TTC549 (cell line): ENCODE data around the gene CPNE6.
"Not testable (repeated sequence)": the region's sequence is repeated elsewhere in the genome, so short reads cannot be mapped to it uniquely, and the experiment has no call there.

Source experiments
- FAIRE-seq: peaks from 2 replicates; lab custom pipeline; 2012; peaks lifted over from hg19 to GRCh38; lab: Jason Lieb, UNC

The CPNE6 gene

DNA sequence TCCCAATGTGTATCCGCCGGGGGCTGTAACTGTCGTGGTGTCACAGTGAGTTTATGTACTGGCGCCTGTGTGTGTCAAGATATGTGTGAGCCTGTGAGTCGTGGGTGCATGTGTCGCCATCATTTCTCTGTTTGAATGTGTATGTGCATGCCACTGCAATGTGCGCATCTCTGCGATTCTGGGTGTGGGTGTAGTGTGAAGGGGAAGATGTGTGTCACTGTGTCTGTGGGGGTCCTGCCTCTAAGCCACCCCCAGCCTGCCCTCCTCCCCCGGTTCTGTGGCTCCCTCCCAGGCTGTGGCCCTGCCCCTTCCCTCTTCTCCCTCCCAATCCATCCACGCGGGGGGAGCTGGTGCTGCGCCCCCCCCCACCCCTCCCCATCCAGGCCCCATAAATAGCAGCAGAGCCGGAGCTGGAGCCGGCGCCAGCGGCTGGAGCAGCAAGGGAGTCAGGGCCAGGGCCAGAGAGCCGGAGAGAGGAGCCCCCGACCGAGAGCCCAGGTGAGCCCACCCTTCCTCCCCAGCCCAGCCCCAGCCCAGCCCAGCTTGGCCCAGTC, at the start of gene CPNE6:
Gene CPNE6, plus strand, starts transcription at position 419 of the 554 bp plus-strand sequence. CDS start 1,375 bp downstream, outside the sequence.
- FAIRE-seq = no peak

DNA sequence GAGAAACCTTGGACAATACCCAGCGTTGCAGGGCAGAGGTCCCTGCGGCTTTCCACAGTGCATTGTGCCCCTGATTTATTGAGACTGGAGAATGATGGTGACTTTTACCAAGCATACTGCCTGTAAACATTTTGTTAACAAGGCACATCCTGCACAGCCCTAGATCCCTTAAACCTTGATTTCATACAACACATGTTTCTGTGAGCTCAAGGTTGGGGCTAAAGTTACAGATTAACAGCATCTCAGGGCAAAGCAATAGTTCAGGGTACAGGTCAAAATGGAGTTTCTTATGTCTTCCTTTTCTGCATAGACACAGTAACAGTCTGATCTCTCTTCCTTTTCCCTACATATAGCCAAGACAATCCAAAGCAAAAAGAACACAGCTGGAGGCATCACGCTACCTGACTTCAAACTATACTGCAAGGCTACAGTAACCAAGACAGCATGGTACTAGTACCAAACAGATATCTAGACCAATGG, 46.4 kb upstream of the CPNE6 start:
- FAIRE-seq = not testable (repeated sequence)

DNA sequence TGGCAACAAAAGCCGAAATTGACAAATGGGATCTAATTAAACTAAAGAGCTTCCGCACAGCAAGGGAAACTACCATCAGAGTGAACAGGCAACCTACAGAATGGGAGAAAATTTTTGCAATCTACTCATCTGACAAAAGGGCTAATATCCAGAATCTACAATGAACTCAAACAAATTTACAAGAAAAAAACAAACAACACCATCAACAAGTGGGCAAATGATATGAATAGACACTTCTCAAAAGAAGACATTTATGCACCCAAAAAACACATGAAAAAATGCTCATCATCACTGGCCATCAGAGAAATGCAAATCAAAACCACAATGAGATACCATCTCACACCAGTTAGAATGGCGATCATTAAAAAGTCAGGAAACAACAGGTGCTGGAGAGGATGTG, 41.7 kb upstream of the CPNE6 start:
- not testable (repeated sequence) for FAIRE-seq

DNA sequence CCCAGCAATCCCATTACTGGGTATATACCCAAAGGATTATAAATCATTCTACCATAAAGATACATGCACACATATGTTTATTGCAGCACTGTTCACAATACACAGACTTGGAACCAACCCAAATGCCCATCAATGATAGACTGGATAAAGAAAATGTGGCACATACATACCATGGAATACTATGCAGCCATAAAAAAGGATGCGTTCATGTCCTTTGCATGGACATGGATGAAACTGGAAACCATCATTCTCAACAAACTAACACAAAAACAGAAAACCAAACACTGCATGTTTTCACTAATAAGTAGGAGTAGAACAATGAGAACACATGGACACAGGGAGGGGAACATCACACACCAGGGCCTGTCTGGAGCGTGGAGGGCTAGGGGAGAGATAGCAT, 40.0 kb upstream of the CPNE6 start:
- FAIRE-seq = not testable (repeated sequence)

DNA sequence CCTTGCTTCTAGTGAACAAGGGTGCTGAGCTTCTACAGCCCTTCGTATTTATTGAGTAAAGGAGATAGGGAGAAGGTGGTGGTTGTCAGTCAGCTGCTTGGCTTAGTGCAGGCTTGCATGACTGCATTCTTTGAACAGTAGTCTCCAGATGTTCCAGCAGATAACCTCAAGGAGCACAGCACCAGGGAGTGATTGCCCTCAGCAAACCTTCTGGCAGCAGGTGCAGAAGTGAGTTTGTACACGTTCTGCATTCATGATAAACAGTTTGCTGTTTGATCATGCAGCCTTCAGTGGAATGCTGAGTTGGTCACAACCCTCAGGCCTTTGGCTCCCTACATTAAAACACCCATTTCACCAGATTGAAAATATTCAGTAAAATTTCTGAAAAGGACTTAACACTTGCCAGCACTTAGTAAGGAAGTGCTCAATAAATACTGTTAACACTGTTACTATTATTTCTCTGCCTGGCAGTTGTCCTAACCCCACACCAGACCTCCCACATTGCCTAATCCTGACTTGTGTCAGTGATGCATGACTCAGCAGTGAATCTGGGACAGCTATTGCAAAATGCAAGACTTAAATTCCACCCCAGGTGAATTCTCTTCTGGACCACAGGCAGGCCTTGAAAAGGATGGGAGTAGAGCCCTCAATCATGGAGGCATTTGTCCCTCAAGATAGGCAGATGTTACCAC, 38.5 kb upstream of the CPNE6 start:
- no peak for FAIRE-seq

DNA sequence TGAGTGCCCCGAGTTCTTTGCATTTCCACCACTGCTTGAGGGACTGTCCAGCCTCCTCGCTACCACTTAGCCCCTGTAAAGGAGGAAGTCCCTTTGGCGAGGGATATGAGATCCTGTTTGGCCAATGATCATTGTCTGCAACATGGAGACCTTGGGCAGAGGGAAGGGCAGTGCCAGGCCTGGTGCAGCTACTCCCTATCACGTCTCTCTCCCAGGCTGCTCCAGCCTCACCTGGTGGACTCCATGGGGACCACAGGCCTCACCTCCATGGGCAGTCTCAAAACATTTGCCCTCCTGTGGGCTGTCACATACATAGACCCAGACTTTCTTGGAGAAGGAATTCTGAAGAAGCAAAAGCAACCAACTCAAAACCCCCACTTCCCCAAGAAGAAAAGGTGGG, 35.6 kb upstream of the CPNE6 start:
- not testable (repeated sequence) for FAIRE-seq

DNA sequence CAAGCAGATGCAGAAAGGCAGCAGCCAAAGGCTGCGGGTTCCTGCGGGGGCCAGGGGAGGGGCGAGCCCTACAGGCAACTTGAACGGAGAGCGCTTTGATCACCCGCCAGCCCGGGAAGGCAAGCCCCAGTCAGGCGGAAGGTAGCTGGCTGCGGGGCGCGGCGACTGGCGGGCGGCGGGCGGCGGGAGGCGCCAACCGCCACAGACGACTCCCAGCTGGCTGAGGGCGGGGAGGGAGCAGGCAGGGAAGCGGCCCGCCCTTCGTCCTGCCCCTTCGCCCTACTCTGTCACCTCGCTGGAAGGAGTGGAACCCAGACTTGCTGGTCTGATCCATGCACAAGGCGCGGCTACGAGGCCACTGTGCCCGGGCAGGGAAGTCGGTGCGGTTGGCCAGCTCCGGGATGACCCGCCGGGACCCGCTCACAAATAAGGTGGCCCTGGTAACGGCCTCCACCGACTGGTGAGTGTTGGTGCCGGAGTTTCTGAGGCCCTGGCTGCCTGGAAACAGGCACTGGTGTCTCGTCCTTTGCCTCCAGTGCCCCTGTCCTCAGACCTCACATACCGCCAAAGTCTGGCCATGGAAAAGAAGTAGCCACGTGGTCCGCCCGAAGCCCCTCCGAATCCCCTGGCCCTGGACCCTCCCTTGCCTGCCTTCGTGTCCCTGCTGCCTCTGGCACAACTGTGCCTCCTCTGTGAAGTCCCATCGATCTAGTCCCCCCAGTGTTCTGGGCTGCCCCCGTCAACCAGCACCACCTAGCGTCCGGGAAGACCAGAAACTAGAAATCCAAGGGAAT, 35.0 kb upstream of the CPNE6 start:
- no peak for FAIRE-seq

DNA sequence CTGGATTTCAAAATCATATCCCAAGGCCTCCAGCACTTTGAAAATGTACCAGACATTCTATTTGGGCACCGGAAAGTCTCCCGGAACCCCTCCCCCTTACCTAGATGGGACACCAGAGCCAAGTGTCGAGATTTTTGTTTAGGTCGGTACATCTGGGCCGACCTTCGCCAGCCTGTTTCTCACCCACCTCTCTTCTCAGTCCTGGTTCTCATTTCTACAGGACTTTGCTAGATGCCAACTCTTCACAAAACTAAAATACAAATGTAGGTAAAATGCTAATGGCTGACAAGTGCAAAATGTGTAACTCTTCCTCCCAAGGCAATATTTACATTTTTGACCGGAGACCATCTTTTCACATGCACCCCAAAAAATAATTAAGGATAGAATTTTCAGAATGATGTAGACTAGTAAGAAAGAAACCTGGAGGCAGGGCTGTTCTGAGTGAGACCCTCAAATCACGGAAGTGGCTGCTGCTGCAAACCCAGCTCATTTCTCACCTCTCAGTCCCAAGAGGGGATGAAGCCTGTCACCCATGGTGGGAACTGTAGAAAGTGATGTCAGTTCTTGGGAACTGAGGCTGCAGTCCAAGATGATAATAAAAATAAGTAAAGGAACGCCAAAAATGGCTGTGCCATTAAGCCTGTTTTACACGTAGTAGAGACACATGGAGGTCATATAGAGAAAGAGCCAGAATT, 34.3 kb upstream of the CPNE6 start:
- not testable (repeated sequence) for FAIRE-seq

DNA sequence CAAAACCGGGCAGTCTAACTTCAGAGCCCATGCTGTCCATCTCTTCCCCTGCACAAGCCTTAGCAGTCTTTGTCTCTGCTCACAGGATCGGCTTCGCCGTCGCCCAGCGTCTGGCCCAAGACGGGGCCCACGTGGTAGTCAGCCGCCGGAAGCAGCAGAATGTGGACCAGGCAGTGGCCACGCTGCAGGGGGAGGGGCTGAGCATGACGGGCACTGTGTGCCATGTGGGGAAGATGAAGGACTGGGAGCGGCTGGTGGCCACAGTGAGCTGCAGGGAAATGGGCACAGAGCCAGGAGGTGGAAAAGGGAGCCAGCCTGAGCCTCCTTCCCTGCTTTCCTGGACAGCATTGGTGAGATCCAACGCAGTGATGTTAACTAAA, 33.7 kb upstream of the CPNE6 start:
- FAIRE-seq = no peak

DNA sequence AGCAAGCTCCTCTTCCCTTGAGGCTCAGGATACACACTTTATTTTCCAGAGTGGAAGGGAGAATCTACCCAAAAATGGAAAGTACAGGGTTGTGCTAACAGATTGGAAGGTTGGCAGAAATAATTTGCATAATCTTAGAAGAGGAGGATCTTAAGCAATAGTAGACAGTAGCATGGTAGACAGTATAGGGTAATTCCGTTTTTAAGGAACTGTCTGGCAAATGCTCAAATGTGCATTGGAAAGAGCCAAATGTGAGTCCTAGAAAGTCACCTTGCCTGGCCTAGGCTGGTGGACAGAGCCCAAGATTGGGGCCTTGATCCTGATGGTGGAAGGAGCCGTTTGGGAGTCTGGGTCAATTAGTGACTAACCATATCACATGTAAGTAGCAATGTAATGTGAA, 32.7 kb upstream of the CPNE6 start:
- no peak for FAIRE-seq

DNA sequence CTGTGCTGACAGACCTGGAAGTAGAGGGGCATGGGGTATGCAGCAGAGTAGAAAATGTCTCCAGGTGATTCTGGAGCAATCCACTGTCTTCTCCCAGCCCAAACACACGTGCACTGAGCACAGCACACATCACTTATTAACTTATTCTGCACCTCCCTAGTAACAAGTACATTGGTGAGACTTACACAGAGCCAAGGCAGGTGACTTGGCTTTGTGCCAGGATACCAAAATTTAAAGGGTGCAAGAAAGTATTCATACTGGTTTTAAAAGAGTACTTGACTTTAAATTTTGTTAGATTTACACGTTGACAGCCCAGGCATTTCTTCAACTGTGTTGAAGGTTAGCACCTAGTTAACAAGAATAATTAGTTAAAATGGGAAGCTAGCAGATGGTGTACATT, 30.7 kb upstream of the CPNE6 start:
- FAIRE-seq = no peak

DNA sequence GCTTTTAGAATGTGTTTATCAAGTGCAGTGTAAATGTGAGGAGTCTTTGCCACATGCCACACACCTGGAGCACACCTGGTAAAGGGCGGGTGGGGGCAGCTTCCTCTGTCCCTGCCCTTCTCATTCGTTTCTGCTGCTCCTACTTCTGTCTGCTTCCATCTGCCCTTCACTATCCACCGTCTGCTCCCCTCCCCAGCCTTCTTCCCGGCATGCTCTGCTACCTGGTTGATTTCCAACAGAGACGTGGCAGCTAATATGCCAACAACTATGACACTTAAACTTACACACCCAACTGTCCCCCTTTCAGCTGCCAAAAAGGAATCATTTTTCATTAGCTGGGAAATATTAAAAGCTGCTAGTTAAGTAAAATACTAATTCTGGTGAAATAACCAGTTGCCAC, 28.6 kb upstream of the CPNE6 start:
- FAIRE-seq = no peak

DNA sequence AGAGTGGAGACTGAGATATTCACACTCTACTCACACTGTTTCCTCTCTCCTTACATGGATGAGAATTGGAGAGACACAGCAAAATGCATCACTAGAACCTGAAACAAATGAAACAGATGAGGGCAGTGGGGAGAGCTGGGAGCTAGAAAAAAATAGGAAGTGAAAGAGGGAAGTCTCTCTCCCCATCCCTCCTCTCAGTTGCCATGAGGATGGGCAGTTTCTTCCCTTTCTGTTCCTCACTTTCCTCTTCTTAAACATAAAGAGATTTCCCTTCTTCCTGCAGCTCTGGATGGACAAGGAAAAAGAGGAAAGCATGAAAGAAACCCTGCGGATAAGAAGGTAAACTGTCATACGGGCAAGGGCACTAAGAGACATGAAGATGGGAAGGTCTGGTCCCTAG, 22.4 kb upstream of the CPNE6 start:
- not testable (repeated sequence) for FAIRE-seq

DNA sequence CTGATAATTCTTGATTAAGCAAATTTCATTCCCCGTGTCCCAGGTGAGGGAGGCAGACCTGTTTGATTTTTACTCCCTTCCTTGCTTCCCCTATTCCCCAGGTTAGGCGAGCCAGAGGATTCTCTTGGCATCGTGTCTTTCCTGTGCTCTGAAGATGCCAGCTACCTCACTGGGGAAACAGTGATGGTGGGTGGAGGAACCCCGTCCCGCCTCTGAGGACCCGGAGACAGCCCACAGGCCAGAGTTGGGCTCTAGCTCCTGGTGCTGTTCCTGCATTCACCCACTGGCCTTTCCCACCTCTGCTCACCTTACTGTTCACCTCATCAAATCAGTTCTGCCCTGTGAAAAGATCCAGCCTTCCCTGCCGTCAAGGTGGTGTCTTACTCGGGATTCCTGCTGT, 20.6 kb upstream of the CPNE6 start:
- not testable (repeated sequence) for FAIRE-seq

DNA sequence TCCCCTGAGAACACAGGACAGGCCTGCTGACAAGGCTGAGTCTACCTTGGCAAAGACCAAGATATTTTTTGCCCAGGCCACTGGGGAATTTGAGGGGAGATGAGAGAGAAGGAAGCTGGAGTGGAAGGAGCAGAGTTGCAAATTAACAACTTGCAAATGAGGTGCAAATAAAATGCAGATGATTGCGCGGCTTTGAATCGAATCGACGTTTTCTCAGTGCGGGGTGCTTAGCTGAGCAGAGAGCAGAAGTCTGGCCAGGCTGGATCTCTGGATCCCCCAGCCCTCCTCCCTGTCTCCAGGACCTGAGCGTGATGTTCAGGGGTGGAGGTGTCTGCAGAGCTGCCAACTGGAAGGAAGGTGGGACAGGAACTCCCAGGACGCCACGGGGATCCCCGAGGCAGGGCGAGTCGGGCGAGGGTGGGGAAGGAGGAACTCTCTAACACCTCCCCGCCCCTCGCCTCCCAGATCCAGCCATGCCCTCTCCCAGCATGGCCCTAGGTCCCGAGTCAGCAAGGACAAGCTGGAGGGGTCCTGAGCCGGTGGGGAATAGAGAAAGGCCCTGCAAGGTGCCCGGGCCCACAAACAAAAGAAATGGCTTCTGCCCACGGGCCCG, 20.1 kb upstream of the CPNE6 start:
- FAIRE-seq = no peak

DNA sequence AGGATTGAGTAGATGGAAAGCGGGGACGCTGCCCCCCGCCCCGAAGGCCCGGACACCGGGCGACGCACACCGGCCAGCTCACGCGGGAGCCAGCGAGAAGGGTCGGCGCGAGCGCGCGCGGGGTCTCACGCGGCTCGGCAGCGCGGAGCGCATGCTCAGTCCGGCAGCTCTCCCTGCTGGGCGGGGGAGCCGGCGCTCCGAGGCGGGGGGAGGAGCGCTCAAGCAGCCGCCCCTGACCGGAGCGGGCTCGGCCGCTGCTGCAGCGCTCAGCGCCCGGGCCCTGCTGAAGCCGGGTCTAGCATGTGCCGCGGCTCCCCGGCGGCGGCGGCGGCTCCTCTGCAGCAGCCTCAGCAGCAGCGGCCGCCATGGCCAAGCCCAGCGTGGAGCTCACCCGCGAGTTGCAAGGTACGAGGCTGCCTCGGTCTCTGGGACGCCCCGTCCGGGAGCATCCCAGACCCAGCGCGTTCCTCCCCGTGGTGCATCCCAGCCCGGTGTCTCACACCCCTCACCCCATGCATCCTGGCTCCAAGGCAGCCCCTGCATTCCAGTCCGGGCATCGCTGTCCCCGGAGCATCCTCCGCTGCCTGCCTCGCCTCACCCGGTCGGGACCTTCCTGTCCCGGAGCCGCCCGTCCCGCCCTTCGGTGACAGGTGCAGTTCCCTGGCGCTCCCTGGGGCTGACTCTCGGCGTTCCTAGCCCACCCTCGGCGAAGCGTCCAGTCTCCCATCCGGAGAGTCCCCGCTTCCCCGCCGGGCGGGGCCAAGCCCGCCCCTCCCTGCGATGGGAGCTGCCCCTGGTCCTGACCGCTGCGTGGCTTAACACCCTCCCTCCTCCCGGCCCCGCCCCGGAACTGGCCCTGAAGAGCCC, 19.3 kb upstream of the CPNE6 start, which contains the start of gene CARMIL3:
Gene CARMIL3, plus strand, starts transcription at position 221 of the 867 bp plus-strand sequence. Its CDS starts 145 bp downstream, at position 366.
- FAIRE-seq = no peak

DNA sequence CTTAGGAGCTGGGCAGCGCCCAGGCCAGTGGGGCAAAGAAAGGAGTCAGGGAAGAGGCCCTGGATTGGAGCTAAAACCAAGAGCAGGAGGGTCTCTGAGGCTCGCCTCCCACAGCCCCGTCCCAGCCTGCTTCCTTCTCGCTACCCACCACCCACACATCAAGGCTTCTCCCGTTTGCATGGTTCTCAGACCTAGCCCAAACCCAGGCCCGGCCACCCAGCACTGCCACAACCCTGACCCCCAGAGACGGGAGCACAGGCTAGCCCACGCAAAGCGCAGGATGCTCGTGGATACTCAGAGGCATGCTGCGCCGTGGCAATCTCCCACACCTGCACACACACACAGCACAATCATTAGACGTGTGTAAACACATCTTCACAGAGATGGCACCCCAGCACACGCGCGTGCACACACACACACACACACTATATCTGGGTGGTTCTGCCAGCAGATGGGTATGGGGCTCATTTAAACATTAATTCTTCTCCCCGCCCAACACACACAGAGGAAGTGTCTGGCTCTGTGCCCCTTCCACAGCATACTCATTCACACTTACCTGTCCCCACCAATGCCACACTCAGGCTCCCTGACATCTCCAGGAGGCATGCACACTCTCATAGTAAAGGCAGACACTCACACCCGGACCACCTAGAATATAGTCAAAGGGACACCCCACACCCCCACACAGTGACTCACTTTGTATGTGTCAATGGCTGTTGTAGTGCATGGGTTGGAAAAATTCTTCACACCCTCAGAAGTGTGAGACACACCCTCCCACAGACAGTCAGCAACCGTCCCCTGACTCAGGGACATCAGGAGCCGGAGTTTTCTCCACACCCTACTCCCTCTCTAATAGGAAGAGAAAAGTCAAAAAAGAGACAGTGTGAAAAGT, 18.5 kb upstream of the CPNE6 start:
- FAIRE-seq = no peak

DNA sequence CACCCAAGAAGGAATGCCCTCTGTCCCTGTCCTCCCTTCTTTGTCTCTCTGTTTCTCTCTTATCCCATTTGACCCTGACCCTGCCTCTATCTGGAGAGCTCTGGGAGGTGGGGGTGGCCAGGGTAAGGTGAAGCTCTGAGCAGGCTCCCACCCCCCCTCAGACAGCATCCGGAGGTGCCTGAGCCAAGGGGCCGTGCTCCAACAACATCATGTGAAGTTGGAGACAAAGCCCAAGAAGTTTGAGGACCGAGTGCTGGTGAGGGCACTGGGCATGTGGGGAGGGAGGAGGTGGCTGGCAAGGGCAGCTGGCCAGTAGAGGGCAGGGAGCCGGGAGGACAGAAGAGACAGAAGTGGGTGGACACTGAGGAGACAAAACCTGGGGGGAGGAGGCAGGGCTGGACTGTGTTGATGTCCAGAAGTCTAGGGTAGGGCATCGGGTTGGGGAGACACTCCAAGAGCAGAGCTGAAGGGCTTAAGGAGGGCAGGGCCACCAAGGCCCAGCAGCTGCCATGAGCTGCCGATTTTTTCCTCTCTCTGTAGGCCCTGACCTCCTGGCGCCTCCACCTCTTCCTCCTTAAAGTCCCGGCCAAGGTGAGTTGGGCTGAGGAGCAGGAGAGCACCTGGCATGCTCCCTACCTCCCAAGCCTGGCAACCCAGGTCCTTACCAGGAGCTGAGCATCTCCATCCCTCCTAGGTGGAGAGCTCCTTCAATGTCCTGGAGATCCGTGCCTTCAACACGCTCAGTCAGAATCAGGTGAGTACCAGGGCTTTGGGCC, 17.6 kb upstream of the CPNE6 start:
- no peak for FAIRE-seq

DNA sequence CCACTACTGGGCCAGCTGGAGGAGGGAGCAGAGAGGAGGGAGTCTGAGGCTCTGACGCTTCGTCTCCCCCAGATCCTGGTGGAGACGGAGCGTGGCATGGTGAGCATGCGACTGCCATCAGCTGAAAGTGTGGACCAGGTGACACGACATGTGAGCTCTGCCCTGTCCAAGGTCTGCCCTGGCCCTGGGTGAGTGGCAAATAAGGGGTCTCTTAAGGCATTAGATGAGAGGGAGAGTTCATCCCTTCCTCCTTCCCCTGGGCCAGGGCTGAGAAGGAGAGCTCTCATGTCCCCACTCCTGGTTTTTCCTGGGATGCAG, 17.1 kb upstream of the CPNE6 start:
- FAIRE-seq = no peak
